SKM-1 (cell line): ENCODE data around the gene XDH.
A peak's percentile ranks its signal among the peaks of the same experiment; 100 is the strongest.

Source experiments
- DNase-seq: peaks from one replicate; lab custom pipeline; 2025; ENCODE audit not compliant: unreplicated experiment; lab: John Stamatoyannopoulos, UW

The XDH gene

DNA sequence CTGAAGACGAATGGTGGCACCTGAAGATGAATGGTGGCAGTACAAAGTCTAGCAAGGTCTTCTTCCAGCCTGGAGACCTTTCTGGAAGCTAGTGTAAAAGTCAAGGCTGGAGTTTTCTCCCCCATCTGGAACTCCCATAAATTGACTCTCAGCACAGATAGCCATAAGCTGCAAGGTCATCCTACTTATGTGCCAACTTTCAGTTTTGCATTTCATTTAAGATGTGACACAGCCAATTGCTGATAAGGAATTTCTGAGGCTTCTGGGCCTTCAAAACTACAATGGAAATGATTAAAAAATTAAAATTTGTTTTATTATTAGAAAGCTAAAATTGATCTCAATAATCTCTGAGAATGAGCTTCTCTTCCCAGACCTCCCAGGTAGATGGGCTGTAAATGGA lies 10.2 kb downstream of the XDH start:
- no peak for DNase-seq

DNA sequence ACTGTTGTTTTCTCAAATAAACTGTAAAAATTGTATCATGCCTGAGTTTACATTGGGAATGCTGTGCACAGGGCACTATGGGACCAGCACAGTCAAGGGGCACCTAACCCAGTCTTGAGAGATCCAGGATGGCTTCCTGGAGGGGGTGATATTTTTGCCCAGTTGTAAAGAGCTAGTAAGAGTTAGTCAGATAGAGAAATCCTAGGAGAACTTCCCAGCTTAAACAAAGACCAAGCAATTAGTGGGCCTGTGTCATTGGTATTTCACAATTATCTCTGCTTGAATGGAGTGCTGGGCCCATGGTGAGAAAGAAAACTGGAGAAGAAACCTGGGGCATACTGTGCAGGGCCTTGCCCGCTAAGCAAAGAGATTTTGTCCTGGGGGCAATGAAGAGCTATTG lies 12.2 kb downstream of the XDH start:
- no peak for DNase-seq

DNA sequence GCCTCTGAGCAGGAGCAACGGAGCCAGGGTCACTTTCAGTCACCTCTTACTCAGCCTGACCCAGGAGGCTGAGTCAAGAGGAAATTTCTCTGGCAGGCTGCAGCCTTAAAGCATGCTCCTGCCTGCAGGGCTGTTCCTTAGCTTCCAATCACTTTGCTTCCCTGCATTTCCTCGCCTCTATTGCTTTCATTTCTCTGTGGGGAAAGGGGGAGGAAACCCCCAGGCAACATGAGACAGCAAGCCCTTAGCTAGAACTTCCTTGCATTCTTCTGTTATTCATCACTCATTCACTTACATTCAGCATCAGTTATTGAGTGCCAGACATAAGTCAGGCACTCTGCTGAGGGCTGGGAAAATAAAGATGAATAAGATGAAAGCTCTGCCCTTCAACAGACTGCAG lies 13.0 kb downstream of the XDH start:
- DNase-seq, result no peak

DNA sequence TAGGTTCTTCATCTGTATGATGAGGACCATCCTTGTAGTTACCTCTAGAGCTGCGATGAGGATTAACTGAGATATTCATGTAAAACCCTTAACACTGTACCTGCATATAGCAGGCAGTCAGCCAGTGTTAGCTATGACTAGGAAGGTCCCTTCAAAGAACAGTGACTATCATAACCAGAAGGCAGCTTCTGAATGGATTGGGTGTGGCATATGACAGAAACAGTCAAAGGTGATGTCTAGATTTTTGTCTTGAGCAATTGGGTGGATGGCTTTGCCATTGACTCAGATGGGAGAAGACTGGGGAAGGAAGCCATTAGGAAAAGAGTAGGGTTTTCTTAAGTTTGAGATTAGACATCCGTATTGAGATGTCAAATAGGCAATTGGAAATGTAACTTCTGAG lies 15.7 kb downstream of the XDH start:
- no peak for DNase-seq

DNA sequence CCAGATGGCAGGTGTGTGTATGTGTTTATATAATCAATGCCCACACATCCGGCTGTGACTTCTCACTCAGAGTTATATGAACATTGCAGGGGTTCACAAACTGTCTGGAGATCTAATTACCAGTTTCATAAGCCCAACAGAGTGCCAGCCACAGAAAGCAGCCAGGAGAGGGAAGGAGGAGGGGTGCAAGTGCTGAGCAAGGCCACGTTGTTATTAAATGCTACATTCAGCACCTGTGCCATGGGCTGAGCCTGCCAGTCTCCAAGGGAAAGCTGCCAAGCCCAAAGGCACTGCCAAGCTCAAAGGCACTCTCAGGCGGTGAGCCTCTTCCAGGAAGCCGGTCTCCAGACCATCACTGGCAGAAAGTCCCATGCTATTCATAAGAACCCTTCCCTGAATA lies 17.4 kb downstream of the XDH start:
- DNase-seq, result no peak

DNA sequence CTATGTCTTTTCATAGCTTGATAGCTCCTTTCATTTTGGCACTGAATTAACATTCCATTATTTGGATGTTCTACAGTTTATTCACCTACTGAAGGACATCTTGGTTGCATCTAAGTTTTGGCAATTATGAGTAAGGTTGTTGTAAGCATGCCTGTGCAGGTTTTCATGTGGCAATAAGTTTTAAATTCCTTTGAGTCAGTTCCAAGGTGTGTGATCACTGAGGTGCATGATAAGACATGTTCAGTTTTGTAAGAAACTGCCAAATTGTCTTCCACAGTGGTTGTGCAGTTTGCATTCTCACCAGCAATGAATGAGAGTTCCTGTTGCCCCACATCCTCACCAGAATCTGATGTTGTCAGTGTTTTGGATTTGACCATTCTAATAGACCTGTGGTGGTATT lies 24.2 kb downstream of the XDH start:
- DNase-seq, result no peak

DNA sequence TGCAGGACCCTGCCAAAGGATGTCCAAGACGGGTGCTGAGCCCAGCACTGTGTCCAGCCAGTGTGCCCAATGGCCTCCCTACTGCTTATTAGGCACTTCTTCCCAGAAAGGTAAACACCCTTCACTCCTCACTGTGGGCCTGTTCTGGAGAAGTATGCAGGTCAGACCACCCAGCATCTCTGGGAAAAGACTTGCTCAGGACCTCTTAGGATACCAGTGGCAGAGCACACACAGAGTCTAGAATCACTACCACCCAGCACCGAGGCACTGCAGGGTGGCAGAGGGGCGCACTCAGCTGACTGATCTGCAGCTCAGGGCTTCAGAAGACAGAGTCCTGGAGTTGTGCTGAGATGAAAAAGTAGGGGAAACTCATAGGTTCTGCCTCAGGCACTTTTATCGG lies 25.8 kb downstream of the XDH start:
- no peak for DNase-seq

DNA sequence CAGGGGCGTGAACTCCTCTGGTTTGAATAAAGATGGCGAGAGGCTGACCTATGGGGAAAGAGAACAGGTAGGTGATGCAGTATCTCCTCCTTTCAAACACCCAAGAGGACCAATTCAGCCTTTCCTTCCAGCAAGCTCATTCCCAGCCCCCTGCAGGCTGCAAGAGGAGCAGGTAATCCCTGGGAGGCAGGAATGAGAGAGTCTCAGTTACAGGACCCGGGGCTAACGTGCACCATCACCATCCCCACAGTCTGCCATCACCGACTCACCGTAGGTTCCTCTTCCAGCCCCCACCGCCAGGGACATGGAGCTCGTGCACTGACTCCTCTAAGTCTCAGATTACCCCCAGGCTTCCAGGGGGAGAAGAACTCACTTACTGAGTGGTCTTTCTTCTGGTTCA lies 26.7 kb downstream of the XDH start:
- no peak for DNase-seq

DNA sequence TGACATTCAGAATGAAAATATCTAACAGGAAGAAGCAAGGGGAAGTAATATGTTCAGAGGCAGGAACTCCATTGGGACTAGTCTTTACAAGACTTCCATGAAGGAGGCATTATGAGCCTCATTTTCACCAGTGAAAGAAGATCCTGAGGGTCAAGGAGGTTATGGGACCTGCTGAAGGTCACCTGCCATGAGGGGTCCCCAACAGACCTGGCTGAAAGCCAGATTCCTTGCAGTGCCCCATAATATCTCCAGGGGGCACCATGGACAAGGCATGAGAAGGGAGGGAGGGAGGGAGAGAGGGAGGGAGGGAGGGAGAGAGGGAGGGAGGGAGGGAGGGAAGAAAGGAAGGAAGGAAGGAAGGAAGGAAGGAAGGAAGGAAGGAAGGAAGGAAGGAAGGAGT lies 27.9 kb downstream of the XDH start:
- no peak for DNase-seq

DNA sequence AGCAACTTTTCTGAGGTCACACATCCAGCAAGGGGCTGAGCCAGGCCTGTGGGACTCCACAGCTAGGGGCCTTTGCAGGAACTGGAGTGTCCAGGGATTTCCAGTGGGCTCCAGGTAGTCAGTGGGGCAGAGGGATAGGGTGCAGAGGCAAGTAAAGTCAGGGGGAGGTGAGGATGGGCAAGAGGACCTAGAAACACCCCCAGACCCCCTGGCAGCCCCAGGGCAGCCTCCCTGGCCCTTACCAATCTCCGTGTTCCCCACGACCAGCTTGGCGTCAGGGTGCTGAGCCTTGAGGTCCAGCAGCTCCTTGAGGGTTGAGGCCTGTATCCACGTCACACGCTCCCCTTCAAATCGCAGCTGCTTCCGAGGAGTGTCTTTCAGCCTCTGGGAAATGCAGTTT lies 28.4 kb downstream of the XDH start:
- DNase-seq, result no peak

DNA sequence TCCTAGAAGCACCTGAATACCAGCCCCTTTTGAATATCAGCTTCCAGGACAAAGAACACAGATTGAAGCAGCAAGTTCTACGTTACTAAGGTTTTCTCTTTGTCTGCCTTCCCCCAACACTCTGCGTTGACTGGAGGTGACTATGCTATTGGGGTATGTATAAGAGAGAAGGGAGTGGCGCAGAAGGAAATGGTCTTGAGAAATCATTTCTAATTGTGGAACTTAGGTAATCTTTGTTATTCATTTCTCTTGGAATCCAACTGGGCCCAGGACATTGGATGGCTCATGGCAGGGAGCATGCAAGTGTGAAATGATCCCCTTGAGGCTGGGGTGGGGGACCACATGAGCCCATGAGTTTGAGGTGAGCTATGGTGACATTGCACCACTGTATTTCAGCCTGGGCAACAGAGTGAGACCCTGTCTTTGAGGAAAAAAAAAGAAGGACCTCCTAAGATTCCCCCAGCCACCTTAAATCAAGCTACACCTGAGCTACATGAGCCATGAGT lies 29.7 kb downstream of the XDH start:
- DNase-seq, result peak; percentile 45

DNA sequence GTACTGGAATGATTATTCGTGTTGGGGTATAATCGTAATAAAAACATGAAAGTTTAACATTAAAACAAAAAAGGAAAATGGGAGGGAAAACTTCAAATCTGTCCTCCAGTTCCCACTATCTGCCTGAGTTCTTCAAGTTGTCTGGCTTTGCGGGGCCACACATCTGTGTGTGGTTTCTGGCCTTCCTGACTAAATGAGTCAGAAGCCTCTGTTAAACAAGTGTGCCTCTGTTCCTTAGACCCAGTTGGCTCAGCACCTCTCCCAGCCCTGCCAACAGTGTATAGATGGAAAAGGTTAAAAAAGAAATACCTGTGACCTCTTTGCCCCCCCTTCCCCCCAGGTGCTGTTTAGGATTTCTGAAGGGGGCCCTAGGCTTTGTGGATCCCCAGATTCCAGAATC lies 30.2 kb downstream of the XDH start:
- DNase-seq, result peak; percentile 20

DNA sequence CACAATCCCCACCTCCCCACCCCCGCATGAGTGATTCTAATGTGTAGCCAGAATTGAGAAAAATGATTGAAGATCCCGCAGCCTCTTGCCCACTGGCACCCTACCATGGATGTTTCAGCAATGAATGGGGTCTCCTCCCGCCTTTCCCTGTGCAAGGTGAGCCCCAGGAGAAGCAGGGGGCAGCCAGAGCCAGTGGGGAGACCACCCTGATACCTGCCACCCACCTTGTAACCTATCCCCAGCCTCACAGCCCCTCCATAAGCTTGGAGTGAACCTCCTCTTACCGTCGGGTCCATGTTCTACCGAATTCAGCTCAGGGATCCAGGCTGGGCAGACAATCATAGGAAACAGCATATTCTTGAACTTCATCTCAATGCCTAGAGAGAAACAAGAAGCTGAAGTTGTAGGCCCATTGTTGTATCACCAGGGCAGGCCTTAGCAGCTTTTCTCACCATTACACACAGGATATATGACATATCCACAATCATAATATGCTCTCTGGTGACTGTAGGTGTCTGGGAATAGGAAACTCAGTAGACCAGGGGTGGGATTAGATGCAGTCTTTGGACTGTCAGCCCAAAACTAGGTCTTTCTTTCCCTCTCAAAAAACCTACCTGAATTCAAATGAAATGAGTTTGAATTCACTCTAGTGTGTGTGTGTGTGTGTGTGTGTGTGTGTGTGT lies 30.9 kb downstream of the XDH start:
- no peak for DNase-seq

DNA sequence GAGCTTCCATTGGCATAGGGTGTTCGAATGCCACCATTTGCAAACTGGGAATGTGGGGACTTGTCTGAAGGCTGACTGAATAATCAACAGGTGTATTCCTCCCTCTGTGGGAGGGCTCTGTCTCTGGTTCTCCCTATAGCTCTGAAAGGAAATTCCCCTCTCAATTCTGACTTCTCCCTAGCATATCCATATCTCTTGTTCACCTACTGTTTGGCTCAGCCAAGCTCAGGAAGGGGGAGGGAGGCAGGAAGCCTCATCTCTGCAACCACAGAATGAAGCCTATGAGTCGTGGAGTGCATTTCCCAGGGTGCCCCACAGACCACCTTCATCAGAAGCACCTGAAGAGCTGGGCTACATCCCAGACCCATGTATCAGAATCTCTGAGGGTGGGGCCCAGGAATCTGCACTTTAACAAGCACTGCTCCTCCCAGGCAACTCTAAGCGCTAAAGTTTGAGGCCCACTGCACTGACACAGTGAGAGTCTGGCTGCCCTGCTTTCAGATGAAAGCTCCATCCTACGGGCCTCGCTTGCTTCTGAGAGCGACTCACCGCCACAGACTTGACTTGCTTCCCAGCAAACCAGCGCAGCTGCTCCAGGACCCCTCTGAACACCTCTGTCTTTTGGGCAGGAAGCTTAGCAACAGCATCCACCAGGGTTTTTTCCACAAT lies 32.0 kb downstream of the XDH start:
- DNase-seq, result no peak

DNA sequence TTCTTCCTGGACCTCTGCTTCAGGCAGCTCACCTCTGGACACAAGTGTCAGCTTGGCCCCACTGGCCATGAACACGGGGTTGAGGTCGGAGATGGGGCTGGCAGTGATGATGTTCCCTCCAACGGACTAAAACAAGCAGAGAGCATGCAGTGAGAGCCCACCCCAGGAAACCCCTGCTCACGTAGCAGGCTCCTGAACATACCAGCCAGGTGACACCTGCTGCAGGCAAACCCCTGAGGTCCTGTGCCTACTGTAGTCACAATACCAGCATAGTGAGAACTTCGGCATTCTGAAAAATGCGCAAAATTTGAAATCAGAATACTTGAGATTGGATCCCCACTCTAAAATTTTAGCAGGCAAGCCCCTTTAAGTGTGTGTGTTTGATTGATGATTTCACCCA lies 32.9 kb downstream of the XDH start:
- no peak for DNase-seq

DNA sequence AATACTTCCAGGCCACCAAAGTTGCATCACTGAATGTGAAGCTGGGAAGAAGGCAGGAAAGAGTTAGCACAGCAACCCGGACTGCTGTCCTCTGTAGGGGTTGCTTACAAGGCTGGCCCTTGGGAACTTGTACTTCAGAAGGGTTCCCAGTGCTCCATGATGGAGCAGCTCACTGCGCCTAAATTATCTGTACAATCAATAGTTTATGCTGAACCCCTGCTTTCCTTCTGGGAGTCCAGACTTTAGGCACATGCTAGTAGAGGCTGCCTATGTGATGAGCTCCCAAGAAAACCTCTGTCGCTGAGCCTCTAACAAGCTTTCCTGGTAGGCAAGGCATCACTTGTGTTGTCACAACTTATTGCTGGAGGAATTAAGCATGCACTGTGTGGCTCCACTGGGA lies 34.3 kb downstream of the XDH start:
- no peak for DNase-seq

DNA sequence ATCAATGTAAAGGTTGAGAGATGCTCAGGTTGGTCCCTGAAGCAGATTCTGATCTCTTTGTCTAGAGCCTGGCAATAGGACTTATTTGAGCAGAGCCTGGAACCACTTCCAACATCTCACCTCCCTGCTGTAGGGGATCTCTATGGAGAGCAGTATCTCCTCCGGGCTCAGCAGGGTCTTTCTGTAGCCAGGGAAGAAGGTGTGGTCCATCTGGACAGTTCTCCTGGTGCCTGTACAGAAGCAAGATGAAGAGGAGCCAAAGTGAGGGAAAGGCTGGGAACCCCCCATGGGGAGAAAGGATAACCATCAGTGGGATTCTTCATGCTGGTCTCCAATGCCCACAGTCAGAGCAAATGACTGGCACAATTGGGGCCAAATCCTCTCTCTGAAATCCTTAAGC lies 34.8 kb downstream of the XDH start:
- no peak for DNase-seq

DNA sequence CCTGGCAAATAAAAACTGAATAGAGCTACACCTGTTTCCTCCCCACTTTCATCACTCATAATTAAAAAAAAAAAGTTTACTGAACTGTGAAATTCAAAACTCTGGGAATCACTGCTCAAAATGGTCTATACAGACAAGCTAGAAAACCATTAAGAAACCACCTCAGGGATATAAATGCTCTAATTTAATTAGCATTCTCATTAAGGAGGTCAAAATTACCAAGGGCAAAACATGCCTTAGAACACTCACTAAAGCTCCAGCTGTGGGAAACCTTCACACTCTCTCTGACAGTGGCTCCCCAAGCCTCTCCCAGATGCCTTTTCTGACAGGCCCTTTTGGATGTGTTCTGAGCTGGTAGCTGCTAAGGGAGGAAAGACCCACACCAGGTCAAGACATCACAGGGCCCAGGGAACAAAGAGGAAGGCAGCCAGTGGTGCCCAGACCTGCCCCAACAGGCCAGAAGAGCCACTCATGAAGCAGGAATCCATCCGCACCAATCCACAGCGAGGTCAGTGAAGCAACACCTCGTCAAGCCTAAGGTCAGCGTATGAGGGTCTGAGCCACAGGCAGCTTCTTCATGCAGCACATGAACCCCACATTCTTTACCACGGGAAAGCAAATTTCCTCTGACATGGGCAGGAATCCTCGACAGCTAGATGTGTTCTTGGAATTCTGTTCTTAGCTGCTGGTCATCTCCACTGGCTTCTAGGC lies 35.6 kb downstream of the XDH start:
- no peak for DNase-seq

DNA sequence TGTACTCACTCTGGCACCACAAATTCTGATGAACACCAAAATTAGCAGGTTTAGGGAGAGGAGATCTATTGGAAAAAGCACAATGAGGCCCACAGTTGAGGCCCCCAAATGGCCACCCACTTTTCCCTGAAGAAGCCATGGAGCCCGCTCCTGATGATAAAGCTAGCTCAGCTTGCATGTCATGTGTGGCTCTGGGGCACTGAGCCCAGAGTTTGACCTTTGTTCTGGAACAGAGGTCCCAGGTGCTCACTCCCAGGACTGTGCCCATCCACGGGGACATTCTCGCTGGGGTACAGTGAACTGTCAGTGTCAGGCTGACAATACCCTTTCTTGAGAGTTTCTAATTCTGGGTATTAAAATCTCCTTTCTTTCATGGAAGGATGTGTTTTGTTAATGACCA lies 36.2 kb downstream of the XDH start:
- DNase-seq, result no peak

DNA sequence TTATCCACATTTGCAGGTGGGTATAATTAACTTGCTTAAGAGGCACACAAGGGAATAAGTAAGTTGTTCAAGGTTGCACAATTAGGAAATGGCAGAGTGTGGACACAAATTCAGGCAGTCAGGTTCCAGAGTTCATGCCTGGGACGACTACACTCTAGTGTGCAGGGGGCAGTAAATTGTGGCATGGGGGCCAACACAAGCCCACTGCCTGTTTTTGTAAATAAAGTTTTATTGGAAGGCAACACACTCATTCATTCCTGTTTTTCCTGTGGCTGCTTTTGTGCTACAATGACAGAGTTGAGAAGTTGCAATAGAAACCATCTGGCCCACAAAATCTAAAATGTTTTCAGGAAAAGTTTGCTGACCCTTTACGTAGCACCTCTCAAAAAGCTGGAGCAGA lies 41.4 kb downstream of the XDH start:
- DNase-seq, result no peak

DNA sequence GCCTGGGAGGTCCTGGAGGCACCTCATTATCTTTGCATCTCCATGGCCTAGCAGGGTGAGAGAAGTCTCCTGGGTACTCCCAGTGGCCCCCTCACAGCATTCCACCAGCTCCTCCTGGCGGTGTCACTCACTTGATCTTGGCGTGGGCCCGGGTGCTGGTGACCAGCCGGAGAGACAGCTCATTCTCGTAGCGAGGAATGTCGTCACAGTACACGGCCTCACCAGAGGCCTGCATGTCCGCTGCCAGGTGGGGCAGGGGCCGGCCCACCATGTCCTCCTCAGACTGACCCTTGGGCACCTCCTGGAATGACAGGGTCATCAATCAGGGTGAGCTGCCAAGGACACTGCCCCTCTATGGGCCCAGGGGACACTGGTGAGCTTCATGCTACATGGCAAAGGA lies 42.4 kb downstream of the XDH start:
- DNase-seq, result no peak

DNA sequence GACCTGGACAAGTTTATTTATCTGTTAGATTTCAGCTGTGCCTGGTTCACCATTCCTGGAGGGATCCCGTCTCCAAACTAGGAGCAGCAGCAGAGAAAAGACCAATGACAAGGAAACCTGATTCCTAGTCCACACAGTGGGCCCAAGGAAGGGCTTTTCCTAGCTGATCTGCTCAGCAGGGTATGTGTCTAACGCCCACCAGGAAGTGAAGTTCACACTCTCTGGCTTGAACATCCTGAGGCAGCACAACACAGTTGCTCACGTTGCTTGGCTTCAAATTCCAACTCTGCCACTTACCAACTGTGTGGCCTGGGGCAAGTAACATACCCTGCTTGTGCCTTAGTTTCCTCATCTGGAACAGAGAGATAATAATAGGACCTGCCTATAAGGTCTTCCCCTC lies 42.9 kb downstream of the XDH start:
- DNase-seq, result no peak
